NB4 (cell line): ENCODE data around the gene DLGAP4.
A peak's percentile ranks its signal among the peaks of the same experiment; 100 is the strongest.

Experiments used
- CTCF ChIP-seq: IDR thresholded peaks from one replicate; pipeline ENCODE4 v1.5.1; 2012; ENCODE audit warnings: low read depth, low read length
- MAX ChIP-seq: IDR thresholded peaks from 2 replicates; pipeline ENCODE4 v1.6.1; 2011; ENCODE audit warnings: low read depth, low read length
- MYC ChIP-seq: IDR thresholded peaks from 2 replicates; pipeline ENCODE4 v1.6.1; 2011; ENCODE audit warnings: low read depth, low read length
- POLR2A ChIP-seq: IDR thresholded peaks from 2 replicates; pipeline ENCODE4 v1.6.1; 2011; ENCODE audit warnings: mild to moderate bottlenecking; ENCODE audit not compliant: insufficient read length; ENCODE audit errors: extremely low read depth

- TF ChIP-seq CTCF: no peak
- TF ChIP-seq POLR2A: no peak
- TF ChIP-seq MYC: no peak
- TF ChIP-seq MAX: 0 out of 2 replicates have a peak, but pooled peaks have one; percentile 9
Observed at GRCh38 chr20:36311141-36311853, 5.2 kb downstream of the DLGAP4 start.
